DMS53 treated with DMSO at 0.1 percent for 48 hours (cell line): ENCODE data around the gene EPSTI1.
"Not testable (repeated sequence)": the region's sequence is repeated elsewhere in the genome, so short reads cannot be mapped to it uniquely, and the experiment has no call there.

ENCODE experiments used
- DNase-seq: peaks from one replicate; lab custom pipeline; 2025; ENCODE audit not compliant: unreplicated experiment; lab: John Stamatoyannopoulos, UW

EPSTI1 gene, protein sequence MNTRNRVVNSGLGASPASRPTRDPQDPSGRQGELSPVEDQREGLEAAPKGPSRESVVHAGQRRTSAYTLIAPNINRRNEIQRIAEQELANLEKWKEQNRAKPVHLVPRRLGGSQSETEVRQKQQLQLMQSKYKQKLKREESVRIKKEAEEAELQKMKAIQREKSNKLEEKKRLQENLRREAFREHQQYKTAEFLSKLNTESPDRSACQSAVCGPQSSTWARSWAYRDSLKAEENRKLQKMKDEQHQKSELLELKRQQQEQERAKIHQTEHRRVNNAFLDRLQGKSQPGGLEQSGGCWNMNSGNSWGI

DNA sequence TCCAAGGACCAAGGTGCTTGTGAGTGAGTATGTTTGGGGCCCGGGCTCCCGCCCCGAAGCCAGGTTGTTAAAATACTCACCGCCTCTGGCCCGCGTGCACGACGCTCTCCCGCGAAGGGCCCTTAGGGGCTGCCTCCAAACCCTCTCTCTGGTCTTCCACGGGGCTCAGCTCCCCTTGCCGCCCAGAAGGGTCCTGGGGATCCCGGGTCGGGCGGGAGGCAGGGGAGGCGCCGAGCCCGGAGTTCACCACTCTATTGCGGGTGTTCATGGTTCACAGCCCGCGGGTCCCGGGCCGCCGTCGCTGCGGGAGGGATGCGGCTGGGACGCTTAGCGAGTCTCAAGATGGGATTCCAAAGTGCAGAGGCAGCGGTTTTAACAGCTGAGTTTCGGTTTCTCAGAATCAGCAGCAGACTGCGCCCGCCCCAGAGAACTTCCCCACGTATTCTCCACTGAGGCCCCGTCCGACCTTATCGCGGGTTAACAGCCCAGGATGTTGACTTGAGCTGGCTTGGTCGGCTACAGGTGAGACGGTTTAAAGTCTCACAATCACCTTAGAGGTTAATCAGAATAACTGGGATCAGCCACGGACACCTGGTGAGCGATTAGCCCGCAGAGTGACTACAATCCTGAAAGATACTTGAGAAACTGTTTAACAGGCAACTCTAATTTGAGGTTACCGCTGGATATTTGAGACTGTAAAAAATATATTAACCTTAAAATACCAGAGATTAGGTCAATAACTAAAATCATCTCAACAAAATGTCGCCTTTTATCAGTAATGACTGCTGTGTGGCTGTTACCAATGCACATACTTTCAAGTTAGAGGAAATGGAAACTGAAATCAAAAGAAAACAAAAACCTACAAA, at the start of gene EPSTI1:
TSS of gene EPSTI1 (minus strand) at position 344 of the 866 bp plus-strand sequence. CDS start at position 268, 76 bp downstream.
- no peak for DNase-seq

DNA sequence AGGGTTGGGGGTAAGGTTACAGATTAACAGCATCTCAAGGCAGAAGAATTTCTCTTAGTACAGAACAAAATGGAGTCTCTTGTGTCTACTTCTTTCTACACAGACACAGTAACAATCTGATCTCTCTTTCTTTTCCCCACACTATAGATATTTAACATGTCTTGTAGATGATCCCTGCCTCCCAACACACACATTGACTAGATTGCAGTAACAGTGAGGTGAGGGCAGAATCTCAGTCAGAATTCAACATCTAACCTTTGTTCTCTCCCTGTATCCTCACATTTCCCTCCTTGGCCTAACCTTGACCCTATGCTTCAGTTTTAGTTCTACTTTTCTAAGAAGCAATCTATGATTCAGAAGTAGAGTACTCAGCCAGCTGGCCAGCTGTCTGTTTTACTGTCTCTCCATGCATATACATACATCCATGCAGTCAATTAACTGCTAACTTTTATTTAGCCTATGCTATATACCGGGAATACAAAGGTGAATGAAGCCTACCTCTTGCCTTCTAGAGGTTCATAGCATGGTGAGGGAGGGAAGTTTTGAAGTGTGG, 49.4 kb upstream of the EPSTI1 start:
- no peak for DNase-seq

DNA sequence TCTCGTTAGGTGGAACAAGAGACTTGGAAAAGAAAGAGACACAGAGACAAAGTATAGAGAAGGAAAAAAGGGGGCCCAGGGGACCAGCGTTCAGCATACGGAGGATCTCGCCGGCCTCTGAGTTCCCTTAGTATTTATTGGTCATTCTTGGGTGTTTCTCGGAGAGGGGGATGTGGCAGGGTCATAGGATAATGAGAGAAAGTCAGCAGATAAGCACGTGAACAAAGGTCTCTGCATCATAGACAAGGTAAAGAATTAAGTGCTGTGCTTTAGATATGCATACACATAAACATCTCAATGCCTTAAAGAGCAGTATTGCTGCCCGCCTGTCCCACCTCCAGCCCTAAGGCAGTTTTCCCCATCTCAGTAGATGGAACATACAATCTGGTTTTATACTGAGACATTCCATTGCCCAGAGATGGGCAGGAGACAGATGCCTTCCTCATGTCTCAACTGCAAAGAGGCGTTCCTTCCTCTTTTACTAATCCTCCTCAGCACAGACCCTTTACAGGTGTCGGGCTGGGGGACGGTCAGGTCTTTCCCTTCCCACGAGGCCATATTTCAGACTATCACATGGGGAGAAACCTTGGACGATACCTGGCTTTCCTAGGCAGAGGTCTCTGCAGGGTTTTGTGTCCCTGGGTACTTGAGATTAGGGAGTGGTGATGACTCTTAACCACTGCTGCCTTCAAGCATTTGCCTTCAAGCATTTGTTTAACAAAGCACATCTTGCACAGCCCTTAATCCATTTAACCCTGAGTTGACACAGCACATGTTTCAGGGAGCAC, 48.7 kb upstream of the EPSTI1 start:
- not testable (repeated sequence) for DNase-seq

DNA sequence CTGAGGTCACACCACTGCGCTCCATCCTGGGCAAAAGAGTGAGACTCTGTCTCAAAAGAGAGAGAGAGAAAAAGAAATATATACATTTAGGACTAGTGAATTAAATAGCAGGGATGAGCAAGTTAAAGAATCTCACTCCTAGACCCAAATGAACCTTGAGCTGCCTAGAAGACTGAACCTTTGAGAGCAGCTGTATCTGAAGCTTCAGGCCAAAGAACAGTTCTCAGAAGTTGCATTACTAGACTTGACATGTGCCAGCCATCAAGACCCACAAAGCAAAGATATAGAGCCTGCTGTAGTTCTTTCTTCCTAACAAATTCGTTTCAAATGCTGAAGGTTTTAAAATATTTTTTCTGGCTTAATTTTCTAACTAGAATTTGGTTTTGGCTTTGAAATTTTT, 47.9 kb upstream of the EPSTI1 start:
- DNase-seq, result no peak

DNA sequence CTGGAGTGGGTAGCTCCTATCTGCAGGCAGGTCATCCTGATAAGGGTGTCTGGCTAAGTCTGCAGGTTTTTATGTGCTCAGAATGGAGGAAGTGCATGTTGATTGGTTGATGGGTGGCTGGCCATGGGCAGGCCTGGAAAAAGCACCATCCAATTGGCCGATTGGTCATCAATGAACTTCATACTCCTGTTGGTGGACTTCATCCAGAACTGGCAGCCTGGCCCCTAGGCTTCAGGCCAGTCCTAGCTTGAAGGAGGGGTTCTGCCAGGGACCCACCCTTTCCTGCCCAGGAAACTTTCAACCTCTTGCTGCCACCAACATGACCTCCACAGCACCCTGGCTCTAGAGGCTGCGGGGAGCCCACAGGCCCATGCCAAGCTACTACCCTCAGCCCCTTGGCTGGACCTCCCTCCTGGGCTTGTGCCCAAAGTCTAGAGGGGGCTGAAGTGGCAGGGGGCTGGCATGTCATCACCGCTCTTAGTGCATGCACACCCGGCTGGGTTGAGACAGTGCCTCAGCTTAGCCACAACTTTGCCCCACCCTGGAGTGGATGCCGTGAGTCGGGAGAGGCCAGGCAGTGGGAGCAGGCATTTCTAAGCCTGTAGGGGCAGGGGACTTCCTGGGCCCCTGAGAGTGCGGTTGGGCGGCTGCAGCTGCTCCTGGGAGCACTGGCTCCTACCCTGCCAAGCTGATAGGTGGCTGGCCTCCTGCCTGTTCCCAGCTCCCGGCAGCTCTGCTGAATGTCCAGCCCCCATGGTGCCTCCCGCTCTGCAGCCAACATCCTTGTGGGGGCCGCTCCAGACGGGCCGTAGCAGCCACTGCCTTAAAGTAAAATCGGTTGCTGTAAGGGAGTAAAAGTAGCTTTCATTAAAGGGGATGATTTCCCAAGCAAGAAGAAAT, 44.6 kb upstream of the EPSTI1 start:
- DNase-seq, result no peak

DNA sequence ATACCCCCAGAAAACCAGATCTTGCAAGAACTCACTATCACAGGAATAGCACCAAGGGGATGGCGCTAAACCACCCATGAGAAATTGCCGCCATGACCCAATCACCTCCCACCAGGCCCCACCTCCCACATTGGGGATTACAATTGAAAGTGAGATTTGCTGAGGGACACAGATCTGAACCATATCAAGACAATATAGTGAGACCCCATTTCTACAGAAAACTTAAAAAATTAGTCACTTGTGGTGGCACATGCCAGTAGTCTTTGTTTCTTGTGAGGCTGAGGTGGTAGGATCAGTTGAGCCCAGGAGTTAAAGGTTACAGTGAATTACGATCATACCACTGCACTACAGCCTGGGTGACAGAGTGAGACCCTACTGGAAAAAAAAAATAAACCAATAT, 41.0 kb upstream of the EPSTI1 start:
- no peak for DNase-seq

DNA sequence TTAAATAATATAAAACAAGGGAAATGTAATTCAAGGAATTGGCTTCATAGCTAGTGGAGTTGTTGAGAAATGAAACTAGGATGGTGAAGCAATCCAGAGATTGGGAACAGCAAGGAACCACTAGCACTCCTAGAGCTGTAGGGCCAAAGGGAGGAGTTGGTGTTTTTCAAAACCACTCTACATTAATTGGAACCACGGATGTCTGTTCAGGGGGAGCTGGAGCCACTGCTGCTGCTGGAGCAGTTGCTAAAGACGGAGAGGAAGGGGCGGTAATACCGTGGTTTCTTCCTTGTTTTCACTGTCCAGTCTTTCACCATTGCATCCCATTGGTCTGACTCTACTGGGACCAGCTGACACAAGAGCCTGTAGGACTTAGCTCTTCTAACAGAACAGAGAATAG, 39.8 kb upstream of the EPSTI1 start:
- DNase-seq, result no peak

DNA sequence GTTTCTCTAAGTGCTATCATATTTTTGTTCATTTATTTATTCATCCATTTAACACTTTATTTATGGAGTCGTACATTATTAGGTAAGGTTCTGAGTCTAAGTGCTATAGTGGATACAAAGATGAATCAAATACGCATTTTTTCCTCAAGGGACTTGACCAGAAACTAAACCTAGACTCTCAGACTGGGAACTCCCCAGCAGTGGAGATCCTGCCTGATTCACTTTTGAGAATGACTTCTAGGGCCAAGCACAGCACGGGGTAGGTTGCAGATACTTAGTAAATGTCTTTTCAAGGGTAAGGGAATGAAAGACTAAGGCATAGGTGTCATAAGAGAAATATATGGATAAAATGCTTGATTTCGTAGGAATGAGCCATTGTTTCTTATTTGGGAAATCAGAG, 38.5 kb upstream of the EPSTI1 start:
- DNase-seq, result no peak

DNA sequence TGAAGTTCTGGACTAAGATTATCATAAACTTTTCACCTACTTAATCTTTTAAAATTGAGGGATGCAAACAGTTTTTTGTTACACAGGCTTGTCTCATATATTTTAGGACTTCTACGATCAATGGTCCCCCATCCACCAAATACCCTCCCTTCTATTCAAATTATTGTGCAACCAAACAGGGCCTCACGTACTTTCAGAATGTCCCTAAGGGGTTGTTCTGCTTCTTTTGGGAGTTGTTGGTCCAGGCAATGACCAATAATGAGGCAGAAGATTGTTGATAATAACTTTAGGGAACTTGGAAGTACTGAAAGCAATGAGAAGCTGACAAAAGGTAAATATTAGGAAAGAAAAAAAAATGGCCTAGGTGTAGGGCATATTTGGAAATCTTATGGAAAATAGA, 34.2 kb upstream of the EPSTI1 start:
- DNase-seq, result no peak

DNA sequence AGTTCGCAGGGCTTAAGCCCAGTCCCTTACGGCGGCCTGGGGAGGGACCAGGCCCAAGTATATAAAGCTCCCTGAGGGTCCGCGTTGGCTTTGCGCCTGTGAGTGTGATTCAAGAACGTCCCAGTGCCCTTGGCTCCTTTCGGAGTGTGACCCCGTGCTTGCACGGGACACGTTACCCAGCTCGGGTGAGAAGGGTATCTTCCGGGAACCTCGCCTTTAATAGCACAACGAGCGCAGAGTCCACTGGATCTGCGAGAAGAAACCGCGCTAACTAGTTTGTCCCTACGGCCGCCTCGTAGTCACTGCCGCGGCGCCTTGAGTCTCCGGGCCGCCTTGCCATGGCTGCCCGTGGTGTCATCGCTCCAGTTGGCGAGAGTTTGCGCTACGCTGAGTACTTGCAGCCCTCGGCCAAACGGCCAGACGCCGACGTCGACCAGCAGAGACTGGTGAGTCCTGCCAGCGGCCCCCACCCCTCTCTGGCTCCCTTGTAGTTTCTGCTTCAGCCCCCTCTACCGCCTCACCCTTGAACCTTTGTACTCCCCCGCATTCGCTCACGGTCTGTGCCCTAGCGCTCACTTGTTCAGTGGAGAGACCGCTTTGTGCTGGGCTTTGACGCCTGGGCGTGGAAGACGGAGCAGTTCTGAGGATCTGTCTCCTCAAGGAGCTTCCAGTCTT, 31.4 kb upstream of the EPSTI1 start, which contains the start of gene DNAJC15:
TSS of gene DNAJC15 (plus strand) at position 298 of the 675 bp plus-strand sequence. CDS start at position 339, 41 bp downstream.
- DNase-seq, result peak; percentile 57

DNA sequence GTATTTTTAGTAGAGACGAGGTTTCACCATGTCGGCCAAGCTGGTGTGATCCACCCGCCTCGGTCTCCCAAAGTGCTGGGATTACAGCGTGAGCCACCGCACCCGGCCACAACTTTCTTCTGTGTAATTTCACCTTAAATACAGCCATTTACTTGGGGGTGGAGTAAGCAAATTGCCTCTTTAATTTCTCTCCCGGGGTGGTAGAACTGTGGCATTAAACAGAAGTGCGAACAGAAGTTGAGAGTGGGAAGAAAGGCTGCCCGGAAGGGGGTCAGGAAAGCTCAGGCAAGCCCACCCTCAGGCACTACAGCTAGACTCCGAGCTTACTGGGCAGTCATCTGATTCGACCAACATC, 30.9 kb upstream of the EPSTI1 start:
- DNase-seq, result no peak

DNA sequence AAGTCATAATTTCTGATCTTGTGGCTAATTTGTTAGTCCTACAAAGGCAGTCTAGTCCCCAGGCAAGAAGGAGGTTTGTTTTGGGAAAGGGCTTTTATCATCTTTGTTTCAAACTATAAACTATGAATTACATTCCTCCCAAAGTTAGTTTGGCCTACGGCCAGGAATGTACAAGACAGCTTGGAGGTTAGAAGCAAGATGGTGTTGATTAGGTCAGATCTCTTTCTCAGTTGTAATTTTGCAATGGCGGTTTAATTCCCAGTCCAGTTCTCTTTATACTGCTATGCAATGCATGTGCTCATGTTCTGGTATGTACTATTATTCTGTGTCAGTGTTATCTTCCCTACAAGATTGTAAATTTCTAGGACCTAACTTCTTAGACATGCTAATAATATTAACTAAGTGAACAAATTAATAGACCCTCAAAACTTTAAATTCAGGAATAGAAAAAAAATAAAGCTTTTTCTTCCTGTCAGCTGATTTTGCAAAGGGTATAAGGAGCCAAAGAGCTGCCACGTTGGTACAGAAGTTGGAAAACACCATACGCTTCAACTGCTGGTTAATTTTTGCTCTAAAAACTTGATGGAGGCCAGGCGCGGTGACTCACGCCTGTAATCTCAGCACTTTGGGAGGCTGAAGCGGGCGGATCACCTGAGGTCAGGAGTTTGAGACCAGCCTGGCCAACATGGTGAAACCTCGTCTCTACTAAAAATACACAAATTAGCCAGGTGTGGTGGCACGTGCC, 30.1 kb upstream of the EPSTI1 start:
- DNase-seq, result no peak

DNA sequence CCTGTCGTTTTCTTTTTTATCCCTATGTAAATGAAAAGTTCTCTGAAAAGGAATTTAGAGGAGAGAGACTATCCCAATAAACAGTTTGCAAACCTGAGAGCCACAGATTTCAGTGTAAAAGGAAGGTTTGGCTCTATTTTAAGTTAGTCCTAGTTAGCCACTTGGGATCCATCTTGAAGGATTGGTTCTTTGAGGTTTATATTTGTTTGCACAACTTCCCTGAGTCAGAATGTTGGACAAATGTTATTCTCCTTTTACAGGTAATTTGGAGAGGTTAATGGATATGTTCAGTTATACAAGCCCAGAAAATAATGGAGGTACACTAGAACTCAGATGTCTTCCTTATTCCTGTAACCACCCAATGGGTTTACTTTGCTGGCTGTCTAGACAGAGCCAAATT, 28.8 kb upstream of the EPSTI1 start:
- DNase-seq, result no peak

DNA sequence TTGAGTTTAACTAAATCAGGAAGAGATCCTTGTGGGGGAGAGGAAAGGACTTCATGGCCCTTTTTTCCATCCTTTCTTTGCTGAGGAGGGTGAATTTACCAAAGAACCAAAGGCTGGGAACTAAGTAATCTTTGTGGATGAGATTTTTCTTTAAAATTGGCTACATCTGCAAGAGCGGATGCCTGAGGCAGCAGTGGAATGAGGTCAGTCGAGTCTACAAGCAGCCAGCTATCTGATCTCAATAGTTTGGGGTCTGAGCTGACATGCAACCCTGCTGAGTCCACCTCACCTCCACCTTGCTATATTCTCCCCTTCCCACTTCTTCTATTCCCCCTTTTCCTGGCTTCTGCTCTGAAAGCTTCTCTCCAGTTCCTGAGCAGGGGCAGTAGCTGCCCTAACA, 27.8 kb upstream of the EPSTI1 start:
- DNase-seq, result no peak

DNA sequence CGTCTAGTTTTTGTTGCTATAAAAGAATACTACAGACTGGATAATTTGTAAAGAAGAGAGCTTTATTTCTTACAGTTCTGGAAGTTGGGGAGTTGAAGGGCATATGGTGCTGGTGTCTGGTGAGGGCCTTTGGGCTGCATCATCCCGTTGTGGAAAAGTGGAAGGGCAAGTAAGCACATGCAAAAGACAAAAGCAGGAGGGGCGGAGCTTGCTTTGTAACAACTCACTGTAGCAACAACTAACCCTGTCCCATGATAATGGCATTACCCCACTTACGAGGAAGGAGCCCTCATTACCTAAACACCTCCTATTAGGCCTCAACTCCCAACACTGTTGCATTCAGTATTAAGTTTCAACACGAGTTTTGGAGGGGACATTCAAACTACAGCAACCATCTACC, 24.2 kb upstream of the EPSTI1 start:
- no peak for DNase-seq

DNA sequence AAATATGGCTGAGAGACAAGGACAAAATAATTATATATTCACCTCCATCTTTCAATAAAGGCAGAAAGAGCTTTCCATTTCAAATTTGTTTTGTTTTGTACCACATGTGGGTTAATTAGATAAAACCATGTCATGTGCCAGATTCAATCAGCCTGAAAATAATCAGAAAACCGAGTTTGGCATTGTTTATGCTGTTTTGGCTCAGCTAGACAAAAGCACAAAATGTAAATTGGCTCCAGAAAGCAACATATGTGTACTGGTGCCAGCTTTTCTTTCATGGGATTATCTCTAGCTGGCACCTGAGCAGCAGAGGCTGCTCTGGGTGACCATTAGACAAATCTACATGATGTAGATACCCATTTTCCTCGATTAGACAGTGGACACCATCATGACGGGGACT, 22.1 kb upstream of the EPSTI1 start:
- DNase-seq, result no peak

DNA sequence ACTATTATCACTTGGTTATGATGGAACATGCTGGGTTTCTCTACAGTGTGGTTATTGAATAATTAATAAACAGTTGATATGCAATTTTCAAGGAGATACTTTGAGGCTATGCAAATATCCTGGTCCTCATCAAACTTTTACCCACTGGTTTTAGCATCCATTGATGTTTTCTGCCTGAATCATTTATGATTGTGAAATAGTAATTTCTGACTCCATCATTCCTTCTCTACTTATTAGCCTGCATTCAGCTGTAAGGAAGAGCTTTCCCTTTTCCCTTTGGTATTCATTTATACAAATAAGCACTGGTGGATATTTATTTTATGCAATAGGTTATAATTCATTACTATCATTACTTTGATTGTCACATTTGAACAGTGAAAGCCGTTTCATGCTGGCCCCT, 17.5 kb upstream of the EPSTI1 start:
- DNase-seq, result no peak

DNA sequence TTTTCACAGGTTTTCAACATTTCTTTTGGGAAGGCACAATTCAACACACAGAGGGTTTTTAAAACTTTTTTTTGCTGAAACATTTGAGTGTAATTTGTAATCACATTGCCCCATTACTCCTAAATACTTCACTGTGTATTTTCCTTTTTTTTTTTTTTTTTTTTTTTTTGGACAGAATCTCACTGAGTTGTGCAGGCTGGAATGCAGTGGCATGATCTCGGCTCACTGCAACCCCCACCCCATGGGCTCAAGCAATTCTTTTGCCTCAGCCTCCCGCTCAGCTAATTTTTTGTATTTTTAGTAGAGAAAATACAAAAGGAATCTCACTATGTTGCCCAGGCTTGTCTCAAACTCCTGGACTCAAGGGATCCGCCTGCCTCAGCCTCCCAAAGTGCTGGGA, 16.6 kb upstream of the EPSTI1 start:
- DNase-seq, result no peak
